Upper lobe of left lung (tissue), 4 donors: ENCODE results near the gene CDH22.

Experiments
- CTCF ChIP-seq, 6 experiments: fragments of 450-650 bp in 4 of 6; fragments of 200-600 bp in 2 of 6; sonication (generic) in 2 of 6; IDR thresholded peaks; one replicate each; pipeline ENCODE4 v1.5.1; 2016 to 2019; ENCODE audit warnings: antibody characterized with exemption in 6 of 6
- EP300 ChIP-seq, 4 donors: sonication (generic); formaldehyde crosslinking; IDR thresholded peaks; one replicate each; pipeline ENCODE4 v1.5.1; 2017; ENCODE audit warnings: antibody characterized with exemption in 4 of 4, control low read depth in 2 of 4
- POLR2A ChIP-seq, 4 donors: fragments of 450-650 bp; IDR thresholded peaks; one replicate each; pipeline ENCODE4 v1.5.1; 2016 to 2017; ENCODE audit warnings: antibody characterized with exemption in 4 of 4, mild to moderate bottlenecking in 2 of 4
- POLR2AphosphoS5 ChIP-seq, 2 donors: sonication (generic); formaldehyde crosslinking; IDR thresholded peaks; one replicate each; pipeline ENCODE4 v1.5.1; 2017; ENCODE audit warnings: antibody characterized with exemption in 2 of 2

- TF ChIP-seq POLR2A (IDR thresholded peaks at IDR 0.05) = no peak
- no peak for TF ChIP-seq CTCF (IDR thresholded peaks at IDR 0.05)
- TF ChIP-seq POLR2AphosphoS5 (IDR thresholded peaks at IDR 0.05) = no peak
- TF ChIP-seq EP300 (IDR thresholded peaks at IDR 0.05) = no peak
These were observed 146.4 kb downstream of the CDH22 start for GRCh38 chr20:46161921-46162320.
